ENCODE results near the gene WDR18. TPM values are rescaled to one million over a fixed set of nuclear protein-coding genes. Genes with fewer than 3 reads are reported as not detected.

Gene WDR18
- polyA plus RNA-seq, 1 donor (not counting 4 experiments of a cell fraction or from before 2014, with no cell fraction given), result 26.3 TPM

DNA sequence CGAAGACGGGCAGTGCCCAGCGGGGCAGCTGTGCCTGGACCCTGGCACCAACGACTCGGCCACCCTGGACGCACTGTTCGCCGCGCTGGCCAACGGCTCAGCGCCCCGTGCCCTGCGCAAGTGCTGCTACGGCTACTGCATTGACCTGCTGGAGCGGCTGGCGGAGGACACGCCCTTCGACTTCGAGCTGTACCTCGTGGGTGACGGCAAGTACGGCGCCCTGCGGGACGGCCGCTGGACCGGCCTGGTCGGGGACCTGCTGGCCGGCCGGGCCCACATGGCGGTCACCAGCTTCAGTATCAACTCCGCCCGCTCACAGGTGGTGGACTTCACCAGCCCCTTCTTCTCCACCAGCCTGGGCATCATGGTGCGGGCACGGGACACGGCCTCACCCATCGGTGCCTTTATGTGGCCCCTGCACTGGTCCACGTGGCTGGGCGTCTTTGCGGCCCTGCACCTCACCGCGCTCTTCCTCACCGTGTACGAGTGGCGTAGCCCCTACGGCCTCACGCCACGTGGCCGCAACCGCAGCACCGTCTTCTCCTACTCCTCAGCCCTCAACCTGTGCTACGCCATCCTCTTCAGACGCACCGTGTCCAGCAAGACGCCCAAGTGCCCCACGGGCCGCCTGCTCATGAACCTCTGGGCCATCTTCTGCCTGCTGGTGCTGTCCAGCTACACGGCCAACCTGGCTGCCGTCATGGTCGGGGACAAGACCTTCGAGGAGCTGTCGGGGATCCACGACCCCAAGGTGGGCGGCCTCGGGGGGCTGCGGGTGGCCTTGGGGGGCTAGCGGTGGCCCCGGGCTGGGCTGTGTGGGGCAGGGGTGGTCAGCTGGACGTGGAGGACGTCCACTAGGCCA, 20.9 kb downstream of the WDR18 start:
- Histone ChIP-seq H3K9ac (ENCODE audit: control insufficient read depth, extremely low read depth, insufficient read depth, low read length) (no peak overlapping the region), H3K9me1 (ENCODE audit: control insufficient read depth, extremely low read depth, insufficient read depth, low read length) (no peaks in the 10 kb centered on the region), H3K9me3 (ENCODE audit: control insufficient read depth, low read depth, low read length) (no peaks in the 10 kb centered on the region), H3K4me3 (ENCODE audit: control insufficient read depth in 2 of 3, extremely low read depth in 1 of 3, insufficient read depth in 2 of 3, low read depth in 1 of 3, low read length in 3 of 3) (no peak overlapping the region), H2AFZ (ENCODE audit: control insufficient read depth, low read length) (no peak overlapping the region), H3K27ac (ENCODE audit: control insufficient read depth, insufficient read depth, low read length) (no peak overlapping the region), H3K36me3 (ENCODE audit: control insufficient read depth in 2 of 2, extremely low read depth in 1 of 2, insufficient read depth in 2 of 2, low read length in 2 of 2) (peaks cover 3 to 4% of the 10 kb centered on the region in 2 experiments), H3K79me2 (ENCODE audit: control insufficient read depth, insufficient read depth, low read length) (no peaks in the 10 kb centered on the region), H3K27me3 (ENCODE audit: control insufficient read depth, extremely low read depth, insufficient read depth, low read length) (peaks cover 20% of the 10 kb centered on the region), H4K20me1 (ENCODE audit: control insufficient read depth, extremely low read depth, insufficient read depth, low read length) (no peaks in the 10 kb centered on the region), H3K4me2 (ENCODE audit: control insufficient read depth, extremely low read depth, insufficient read depth, low read depth, low read length) (no peak overlapping the region), H3K4me1 (ENCODE audit: control insufficient read depth, extremely low read depth, insufficient read depth, low read length) (no peaks in the 10 kb centered on the region)
- dilution Hi-C loops (cut with MboI; ENCODE audit: extremely low pct_ligation_motif_present, low sequenced_read_pairs), result no loop called here
- TF ChIP-seq CTCF (optimal IDR thresholded peaks at IDR 0.05 in 1 of 3, IDR thresholded peaks at IDR 0.05 in 1 of 3, conservative IDR thresholded peaks at IDR 0.05 in 1 of 3; ENCODE audit: extremely low read depth in 1 of 3, insufficient read depth in 2 of 3, low read length in 3 of 3) (no peak), EZH2 (IDR thresholded peaks at IDR 0.05; ENCODE audit: low read length) (no peak)
- DNase-seq (ENCODE audit: low read depth, low spot score) (no peak), FAIRE-seq (no peak)

DNA sequence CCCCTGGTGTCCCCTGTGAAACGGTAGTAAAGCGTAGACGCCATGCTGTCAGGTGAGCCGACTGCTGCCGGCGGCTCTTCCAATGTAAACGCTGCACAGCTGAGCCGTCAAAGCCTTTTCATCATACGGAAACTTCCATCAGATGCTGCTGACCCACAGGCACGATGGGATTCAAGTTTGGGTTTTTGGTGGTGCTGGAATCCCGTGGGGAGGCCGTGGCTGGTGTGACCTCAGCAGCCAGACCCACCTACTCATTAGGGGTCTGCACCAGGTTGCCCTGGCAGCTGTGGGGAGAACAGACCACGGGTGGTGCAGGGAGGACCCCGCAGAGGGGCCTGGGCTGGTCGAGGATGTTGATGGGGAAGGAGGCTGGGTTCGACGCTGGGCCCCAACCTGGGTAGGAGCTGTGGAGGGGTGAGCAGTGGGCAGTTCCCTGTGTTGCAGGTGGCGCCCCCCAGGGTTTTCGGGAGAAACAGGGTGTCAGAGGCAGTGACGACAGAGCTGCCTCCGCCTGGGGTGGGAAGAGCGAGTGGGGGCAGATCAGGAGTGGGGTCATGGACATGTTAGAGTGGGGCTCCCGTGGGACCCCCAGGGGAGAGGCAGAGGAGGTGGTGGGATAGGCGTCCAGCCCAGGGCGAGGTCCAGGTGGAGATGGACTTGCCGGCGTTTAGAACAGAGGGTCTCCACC, 22.7 kb downstream of the WDR18 start:
- Histone ChIP-seq H3K4me3 (ENCODE audit: control insufficient read depth in 2 of 3, extremely low read depth in 1 of 3, insufficient read depth in 2 of 3, low read depth in 1 of 3, low read length in 3 of 3) (no peak overlapping the region), H3K9me3 (ENCODE audit: control insufficient read depth, low read depth, low read length) (no peaks in the 10 kb centered on the region), H3K4me2 (ENCODE audit: control insufficient read depth, extremely low read depth, insufficient read depth, low read depth, low read length) (no peak overlapping the region), H2AFZ (ENCODE audit: control insufficient read depth, low read length) (no peak overlapping the region), H3K79me2 (ENCODE audit: control insufficient read depth, insufficient read depth, low read length) (no peaks in the 10 kb centered on the region), H3K27ac (ENCODE audit: control insufficient read depth, insufficient read depth, low read length) (no peak overlapping the region), H4K20me1 (ENCODE audit: control insufficient read depth, extremely low read depth, insufficient read depth, low read length) (no peaks in the 10 kb centered on the region), H3K27me3 (ENCODE audit: control insufficient read depth, extremely low read depth, insufficient read depth, low read length) (peaks cover 11% of the 10 kb centered on the region), H3K9ac (ENCODE audit: control insufficient read depth, extremely low read depth, insufficient read depth, low read length) (no peak overlapping the region), H3K4me1 (ENCODE audit: control insufficient read depth, extremely low read depth, insufficient read depth, low read length) (no peaks in the 10 kb centered on the region), H3K36me3 (ENCODE audit: control insufficient read depth in 2 of 2, extremely low read depth in 1 of 2, insufficient read depth in 2 of 2, low read length in 2 of 2) (peaks cover 4 to 6% of the 10 kb centered on the region in 2 experiments), H3K9me1 (ENCODE audit: control insufficient read depth, extremely low read depth, insufficient read depth, low read length) (no peaks in the 10 kb centered on the region)
- DNase-seq (ENCODE audit: low read depth, low spot score) (no peak), FAIRE-seq (no peak)
- dilution Hi-C loops (cut with MboI; ENCODE audit: extremely low pct_ligation_motif_present, low sequenced_read_pairs), result no loop called here
- TF ChIP-seq CTCF (optimal IDR thresholded peaks at IDR 0.05 in 1 of 3, IDR thresholded peaks at IDR 0.05 in 1 of 3, conservative IDR thresholded peaks at IDR 0.05 in 1 of 3; ENCODE audit: extremely low read depth in 1 of 3, insufficient read depth in 2 of 3, low read length in 3 of 3) (no peak), EZH2 (IDR thresholded peaks at IDR 0.05; ENCODE audit: low read length) (no peak)

All from keratinocyte (primary cell).